ENCODE data around the gene CNGA2. TPM values are rescaled to one million over a fixed set of nuclear protein-coding genes. Genes with fewer than 3 reads are reported as not detected.

CNGA2 gene
- total RNA-seq, 4 donors from 2014 or later, result not detected

DNA sequence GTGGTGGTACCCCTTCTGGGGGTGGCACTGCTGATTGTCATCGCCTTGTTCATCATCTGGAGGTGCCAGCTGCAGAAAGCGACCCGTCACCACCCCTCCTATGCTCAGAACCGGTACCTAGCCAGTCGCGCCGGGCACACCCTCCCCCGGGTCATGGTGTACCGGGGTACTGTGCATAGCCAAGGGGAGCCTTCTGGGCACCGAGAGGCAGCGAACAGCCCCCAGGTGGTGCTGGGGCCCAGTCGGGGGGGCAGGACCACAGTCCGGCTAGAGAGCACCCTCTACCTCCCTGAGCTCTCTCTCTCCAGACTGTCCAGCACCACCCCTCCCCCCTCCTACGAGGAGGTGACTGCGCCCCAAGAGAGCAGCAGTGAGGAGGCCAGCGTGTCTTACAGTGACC is 34.0 kb upstream of the CNGA2 start:
- Histone ChIP-seq H3K36me3 (no peaks in the 10 kb centered on the region), H3K9me3 (no peaks in the 10 kb centered on the region), H3K4me3 (no peak overlapping the region), H3K27ac (no peak overlapping the region), H3K4me1 (no peaks in the 10 kb centered on the region), H3K27me3 (no peaks in the 10 kb centered on the region)
- DNase-seq (ENCODE audit: low spot score in 2 of 2), result no peak
- no peak for TF ChIP-seq POLR2A (IDR thresholded peaks at IDR 0.05)
- TF ChIP-seq POLR2AphosphoS5 (IDR thresholded peaks at IDR 0.05), result no peak
- no peak for TF ChIP-seq EP300 (IDR thresholded peaks at IDR 0.05)
- TF ChIP-seq, protein P1, sequence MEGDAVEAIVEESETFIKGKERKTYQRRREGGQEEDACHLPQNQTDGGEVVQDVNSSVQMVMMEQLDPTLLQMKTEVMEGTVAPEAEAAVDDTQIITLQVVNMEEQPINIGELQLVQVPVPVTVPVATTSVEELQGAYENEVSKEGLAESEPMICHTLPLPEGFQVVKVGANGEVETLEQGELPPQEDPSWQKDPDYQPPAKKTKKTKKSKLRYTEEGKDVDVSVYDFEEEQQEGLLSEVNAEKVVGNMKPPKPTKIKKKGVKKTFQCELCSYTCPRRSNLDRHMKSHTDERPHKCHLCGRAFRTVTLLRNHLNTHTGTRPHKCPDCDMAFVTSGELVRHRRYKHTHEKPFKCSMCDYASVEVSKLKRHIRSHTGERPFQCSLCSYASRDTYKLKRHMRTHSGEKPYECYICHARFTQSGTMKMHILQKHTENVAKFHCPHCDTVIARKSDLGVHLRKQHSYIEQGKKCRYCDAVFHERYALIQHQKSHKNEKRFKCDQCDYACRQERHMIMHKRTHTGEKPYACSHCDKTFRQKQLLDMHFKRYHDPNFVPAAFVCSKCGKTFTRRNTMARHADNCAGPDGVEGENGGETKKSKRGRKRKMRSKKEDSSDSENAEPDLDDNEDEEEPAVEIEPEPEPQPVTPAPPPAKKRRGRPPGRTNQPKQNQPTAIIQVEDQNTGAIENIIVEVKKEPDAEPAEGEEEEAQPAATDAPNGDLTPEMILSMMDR (IDR thresholded peaks at IDR 0.05), result no peak
- WGBS, result 60% methylated on average over 3 of the region's 16 CpGs

DNA sequence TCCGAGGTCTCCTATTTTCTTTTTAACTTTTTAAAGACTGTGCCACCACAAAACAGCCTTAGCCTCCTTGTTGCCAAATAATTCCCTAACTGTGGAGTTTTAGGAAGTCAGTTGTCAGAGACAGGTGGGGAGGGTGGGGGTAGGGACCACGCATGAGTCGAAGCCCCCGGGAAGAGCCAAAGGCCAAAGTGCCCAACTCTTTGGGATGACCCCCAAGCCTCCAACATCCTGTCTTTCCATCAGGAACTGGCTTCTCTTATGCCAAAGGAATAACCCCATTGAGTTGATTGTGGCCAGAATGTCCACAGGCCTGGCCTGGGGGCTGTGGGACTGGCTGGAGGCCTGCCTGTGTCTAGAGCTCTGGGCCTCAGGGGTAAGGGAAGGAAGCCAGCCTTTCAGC is 33.5 kb upstream of the CNGA2 start:
- Histone ChIP-seq H3K4me1 (no peaks in the 10 kb centered on the region), H3K9me3 (no peaks in the 10 kb centered on the region), H3K36me3 (no peaks in the 10 kb centered on the region), H3K27ac (no peak overlapping the region), H3K4me3 (no peak overlapping the region), H3K27me3 (no peaks in the 10 kb centered on the region)
- 94% methylated on average over 4 of the region's 4 CpGs for WGBS
- DNase-seq (ENCODE audit: low spot score in 2 of 2), result no peak
- TF ChIP-seq, protein P1 (IDR thresholded peaks at IDR 0.05), result no peak
- no peak for TF ChIP-seq EP300 (IDR thresholded peaks at IDR 0.05)
- no peak for TF ChIP-seq POLR2A (IDR thresholded peaks at IDR 0.05)
- no peak for TF ChIP-seq POLR2AphosphoS5 (IDR thresholded peaks at IDR 0.05)

DNA sequence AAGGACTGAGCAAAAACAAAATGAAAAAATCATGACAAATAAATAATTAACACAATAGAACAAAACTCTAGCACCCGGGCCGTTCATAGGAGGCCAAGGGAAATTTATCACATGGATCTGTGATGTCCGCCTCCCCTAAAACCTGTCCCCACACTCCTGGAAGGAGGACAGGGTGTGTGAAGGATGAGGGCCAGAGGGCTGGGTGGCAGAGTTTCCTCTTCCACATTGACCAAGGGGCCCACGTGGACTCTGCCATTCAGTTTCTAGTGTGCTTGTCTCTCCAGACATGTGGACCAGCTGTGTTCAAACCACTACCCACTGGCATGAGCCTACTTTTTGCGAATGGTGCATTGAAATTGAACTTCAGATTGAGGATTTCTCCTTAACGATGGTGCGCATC is 33.0 kb upstream of the CNGA2 start:
- WGBS, result 75% methylated on average over 6 of the region's 7 CpGs
- Histone ChIP-seq H3K27me3 (no peaks in the 10 kb centered on the region), H3K9me3 (no peaks in the 10 kb centered on the region), H3K4me3 (no peak overlapping the region), H3K36me3 (no peaks in the 10 kb centered on the region), H3K27ac (no peak overlapping the region), H3K4me1 (no peaks in the 10 kb centered on the region)
- no peak for DNase-seq (ENCODE audit: low spot score in 2 of 2)
- no peak for TF ChIP-seq POLR2AphosphoS5 (IDR thresholded peaks at IDR 0.05)
- TF ChIP-seq, protein P1 (IDR thresholded peaks at IDR 0.05), result no peak
- no peak for TF ChIP-seq POLR2A (IDR thresholded peaks at IDR 0.05)
- TF ChIP-seq EP300 (IDR thresholded peaks at IDR 0.05), result no peak

DNA sequence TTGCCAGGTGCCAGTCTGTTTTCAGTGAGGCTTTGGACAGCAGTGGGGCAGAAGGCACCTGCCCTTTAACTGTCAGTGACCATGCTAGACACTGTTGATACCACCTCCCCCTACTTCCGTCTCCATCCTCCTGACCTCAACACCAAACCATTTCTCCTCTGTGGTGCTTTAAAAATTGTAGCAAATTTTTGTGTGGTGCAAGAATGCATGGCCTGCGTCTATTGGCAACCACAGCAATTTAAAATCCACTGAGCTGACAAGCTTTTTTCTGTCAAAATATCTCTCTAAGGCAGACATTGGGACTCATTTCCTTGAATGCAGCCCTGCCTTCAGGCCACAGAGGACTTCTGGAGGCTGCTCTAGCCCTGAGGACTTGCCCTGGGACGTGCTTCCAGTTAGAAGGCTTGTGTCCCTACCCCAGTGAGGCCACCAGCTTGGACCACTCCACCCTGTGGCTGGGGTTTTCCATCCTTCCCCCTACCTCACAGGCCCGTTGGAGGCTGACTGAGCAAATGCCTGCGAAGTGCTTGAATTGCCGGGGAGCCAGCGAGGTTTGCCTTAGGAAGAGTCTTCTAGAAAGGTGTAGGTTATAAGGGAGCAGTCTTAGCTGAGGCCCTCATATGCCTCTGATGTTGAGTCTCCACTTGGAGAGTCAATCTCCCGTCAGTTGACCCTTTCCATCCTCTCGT is 32.4 kb upstream of the CNGA2 start:
- no peak overlapping the region for H3K27ac ChIP-seq
- no peaks in the 10 kb centered on the region for H3K9me3 ChIP-seq
- H3K4me1 ChIP-seq, result no peaks in the 10 kb centered on the region
- TF ChIP-seq POLR2AphosphoS5 (IDR thresholded peaks at IDR 0.05), result no peak
- TF ChIP-seq EP300 (IDR thresholded peaks at IDR 0.05), result no peak
- TF ChIP-seq, protein P1 (IDR thresholded peaks at IDR 0.05), result no peak
- TF ChIP-seq POLR2A (IDR thresholded peaks at IDR 0.05), result no peak
- no peak overlapping the region for H3K4me3 ChIP-seq
- WGBS, result 74% methylated on average over 9 of the region's 9 CpGs
- H3K27me3 ChIP-seq, result no peaks in the 10 kb centered on the region
- no peaks in the 10 kb centered on the region for H3K36me3 ChIP-seq
- no peak for DNase-seq (ENCODE audit: low spot score in 2 of 2)

DNA sequence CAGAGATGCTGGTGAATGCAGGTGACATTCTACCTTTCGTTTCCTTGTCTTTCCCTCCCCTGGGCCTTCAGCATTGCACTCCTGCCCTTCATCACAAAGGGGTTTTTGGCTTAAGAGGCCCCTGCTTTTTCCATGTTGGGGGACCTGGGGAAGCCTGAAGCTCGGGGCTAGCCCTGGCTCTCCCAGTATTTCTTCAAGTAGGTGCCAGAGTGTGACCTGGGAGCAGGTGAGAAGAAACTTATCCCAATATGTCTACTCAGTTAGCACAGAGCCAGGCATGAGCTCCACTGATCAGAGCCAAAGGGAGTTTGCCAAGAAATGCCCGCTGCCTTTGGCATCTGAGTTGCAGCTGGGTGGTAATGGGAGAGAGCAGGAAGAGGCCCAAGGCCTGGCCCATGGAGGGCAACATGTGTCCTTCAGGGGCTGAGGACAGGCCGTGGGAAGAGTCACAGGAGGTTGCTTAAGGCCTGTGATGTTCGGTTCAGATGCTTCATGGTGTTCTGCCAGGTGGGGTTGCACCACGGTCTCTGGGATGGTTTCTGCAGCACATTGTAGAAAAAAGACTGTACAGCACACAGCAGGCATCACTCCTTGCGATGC is 31.7 kb upstream of the CNGA2 start:
- TF ChIP-seq POLR2A (IDR thresholded peaks at IDR 0.05), result no peak
- TF ChIP-seq, protein P1 (IDR thresholded peaks at IDR 0.05), result no peak
- no peak for TF ChIP-seq EP300 (IDR thresholded peaks at IDR 0.05)
- TF ChIP-seq POLR2AphosphoS5 (IDR thresholded peaks at IDR 0.05), result no peak
- H3K4me1 ChIP-seq, result no peaks in the 10 kb centered on the region
- no peaks in the 10 kb centered on the region for H3K27me3 ChIP-seq
- peak in 1 of 2 donors; percentile 50 for DNase-seq (ENCODE audit: low spot score in 2 of 2)
- no peak overlapping the region for H3K4me3 ChIP-seq
- no peaks in the 10 kb centered on the region for H3K9me3 ChIP-seq
- no peaks in the 10 kb centered on the region for H3K36me3 ChIP-seq
- H3K27ac ChIP-seq, result no peak overlapping the region
- 43% methylated on average over 3 of the region's 7 CpGs for WGBS
